ENCODE data around the gene GNPTAB.

The GNPTAB gene

GRCh38 chr12:101732318-101732717 lies 98.4 kb downstream of the GNPTAB start:
- no peaks in the 10 kb centered on the region for H3K36me3 ChIP-seq
- H3K27me3 ChIP-seq (ENCODE audit: insufficient read depth, low read depth, severe bottlenecking), result no peaks in the 10 kb centered on the region
- no peaks in the 10 kb centered on the region for H3K9me3 ChIP-seq (ENCODE audit: severe bottlenecking)
- no peak for TF ChIP-seq CTCF (IDR thresholded peaks at IDR 0.05; ENCODE audit: low read depth, low read length)
- DNase-seq, result no peak
- no peak overlapping the region for H3K4me3 ChIP-seq (ENCODE audit: low read depth, low read length)
- no peak overlapping the region for H3K27ac ChIP-seq

- TF ChIP-seq CTCF (IDR thresholded peaks at IDR 0.05; ENCODE audit: low read depth, low read length), result no peak
- H3K36me3 ChIP-seq, result no peaks in the 10 kb centered on the region; the same call in 1 of the 2 replicates
These were observed 100.9 kb downstream of the GNPTAB start for GRCh38 chr12:101729842-101730241.

GRCh38 chr12:101727098-101727497 lies 103.7 kb downstream of the GNPTAB start:
- no peak for DNase-seq
- Histone ChIP-seq H3K9me3 (ENCODE audit: severe bottlenecking) (no peaks in the 10 kb centered on the region), H3K27me3 (ENCODE audit: insufficient read depth, low read depth, severe bottlenecking) (no peaks in the 10 kb centered on the region), H3K4me3 (ENCODE audit: low read depth, low read length) (no peak overlapping the region), H3K27ac (no peak overlapping the region), H3K36me3 (no peaks in the 10 kb centered on the region; the same call in 1 of the 2 replicates)
- TF ChIP-seq CTCF (IDR thresholded peaks at IDR 0.05; ENCODE audit: low read depth, low read length), result no peak

More at GRCh38 chr12:101729842-101730241, 100.9 kb downstream of the GNPTAB start:
- Histone ChIP-seq H3K27ac (no peak overlapping the region), H3K4me3 (ENCODE audit: low read depth, low read length) (no peak overlapping the region), H3K9me3 (ENCODE audit: severe bottlenecking) (no peaks in the 10 kb centered on the region), H3K27me3 (ENCODE audit: insufficient read depth, low read depth, severe bottlenecking) (no peaks in the 10 kb centered on the region)
- no peak for DNase-seq

GRCh38 chr12:101722392-101722791 lies 108.4 kb downstream of the GNPTAB start:
- H3K27ac ChIP-seq, result no peak overlapping the region
- no peaks in the 10 kb centered on the region for H3K9me3 ChIP-seq (ENCODE audit: severe bottlenecking)
- TF ChIP-seq CTCF (IDR thresholded peaks at IDR 0.05; ENCODE audit: low read depth, low read length), result no peak

GRCh38 chr12:101720118-101720517 lies 110.6 kb downstream of the GNPTAB start:
- Histone ChIP-seq H3K27me3 (ENCODE audit: insufficient read depth, low read depth, severe bottlenecking) (no peaks in the 10 kb centered on the region), H3K9me3 (ENCODE audit: severe bottlenecking) (no peaks in the 10 kb centered on the region), H3K27ac (no peak overlapping the region), H3K4me3 (ENCODE audit: low read depth, low read length) (no peak overlapping the region), H3K36me3 (no peaks in the 10 kb centered on the region)
- TF ChIP-seq CTCF (IDR thresholded peaks at IDR 0.05; ENCODE audit: low read depth, low read length), result no peak
- no peak for DNase-seq

More at GRCh38 chr12:101722392-101722791, 108.4 kb downstream of the GNPTAB start:
- DNase-seq, result no peak
- Histone ChIP-seq H3K36me3 (no peaks in the 10 kb centered on the region; the same call in 1 of the 2 replicates), H3K4me3 (ENCODE audit: low read depth, low read length) (no peak overlapping the region), H3K27me3 (ENCODE audit: insufficient read depth, low read depth, severe bottlenecking) (no peaks in the 10 kb centered on the region)

GRCh38 chr12:101719566-101719965 lies 111.2 kb downstream of the GNPTAB start:
- TF ChIP-seq CTCF (IDR thresholded peaks at IDR 0.05; ENCODE audit: low read depth, low read length), result no peak
- no peaks in the 10 kb centered on the region for H3K9me3 ChIP-seq (ENCODE audit: severe bottlenecking)
- no peaks in the 10 kb centered on the region for H3K36me3 ChIP-seq
- H3K4me3 ChIP-seq (ENCODE audit: low read depth, low read length), result no peak overlapping the region
- no peak for DNase-seq
- no peaks in the 10 kb centered on the region for H3K27me3 ChIP-seq (ENCODE audit: insufficient read depth, low read depth, severe bottlenecking)
- H3K27ac ChIP-seq, result no peak overlapping the region

All from WERI-Rb-1 (cell line).